Omental fat pad (tissue), 4 donors: Measurements from ENCODE around the gene FCRLA. TPM values are rescaled to one million over a fixed set of nuclear protein-coding genes. Genes with fewer than 3 reads are reported as not detected.
"Not testable (repeated sequence)": the region's sequence is repeated elsewhere in the genome, so short reads cannot be mapped to it uniquely, and the experiment has no call there.

Experiments
- ATAC-seq: fragments of 150-250 bp; one replicate; pipeline ENCODE4 v1.9.1; 2016; ENCODE audit warnings: mild to moderate bottlenecking, moderate library complexity; ENCODE audit not compliant: low FRiP score
- DNase-seq: peaks from one replicate; pipeline ENCODE4 v3.0.0-alpha.2; 2019; ENCODE audit warnings: low spot score
- total RNA-seq, 4 donors: library from RNA; depleted of rRNA; stranded (reverse); fragments of >200 nt; gene quantifications; one replicate each; pipeline ENCODE4 v1.1.0, GENCODE V29; 2016
- TF ChIP-seq, protein P1 (sequence below), 3 donors: fragments of 450-650 bp; IDR thresholded peaks; one replicate each; pipeline ENCODE4 v1.5.1; 2016 to 2017; ENCODE audit warnings: antibody characterized with exemption in 3 of 3, mild to moderate bottlenecking in 3 of 3, moderate library complexity in 2 of 3

Gene FCRLA
- total RNA-seq, 4 donors from 2014 or later, result 0.48 to 0.84 TPM; not detected in 2

DNA sequence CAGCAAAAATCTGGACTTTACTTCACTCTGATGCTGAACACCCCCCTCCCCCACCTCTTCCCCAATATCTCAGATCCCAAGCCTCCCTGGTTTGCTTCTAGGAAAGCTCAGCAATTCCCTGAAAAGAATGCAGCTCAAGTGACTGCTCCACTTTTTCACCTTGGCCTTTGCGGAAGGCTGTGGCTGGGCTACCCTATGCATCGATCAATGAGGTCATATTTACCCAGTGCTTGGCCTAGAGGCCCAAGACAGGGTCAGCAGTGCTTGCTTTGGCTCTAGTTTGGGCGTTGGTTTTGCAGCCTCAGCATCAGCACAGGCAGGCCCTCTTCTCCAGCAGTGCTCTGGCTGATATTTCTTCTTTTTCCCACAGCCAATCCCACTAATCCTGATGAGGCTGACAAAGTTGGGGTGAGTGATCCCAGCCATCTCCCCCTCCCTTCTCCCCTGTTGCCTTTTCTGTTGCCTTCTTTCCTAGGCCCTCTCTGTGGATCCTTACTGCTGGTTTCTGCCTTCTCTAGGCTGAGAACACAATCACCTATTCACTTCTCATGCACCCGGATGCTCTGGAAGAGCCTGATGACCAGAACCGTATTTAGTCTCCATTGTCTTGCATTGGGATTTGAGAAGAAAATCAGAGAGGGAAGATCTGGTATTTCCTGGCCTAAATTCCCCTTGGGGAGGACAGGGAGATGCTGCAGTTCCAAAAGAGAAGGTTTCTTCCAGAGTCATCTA is 29.9 kb upstream of the FCRLA start:
- DNase-seq (no peak), ATAC-seq (no peak)
- TF ChIP-seq, protein P1, sequence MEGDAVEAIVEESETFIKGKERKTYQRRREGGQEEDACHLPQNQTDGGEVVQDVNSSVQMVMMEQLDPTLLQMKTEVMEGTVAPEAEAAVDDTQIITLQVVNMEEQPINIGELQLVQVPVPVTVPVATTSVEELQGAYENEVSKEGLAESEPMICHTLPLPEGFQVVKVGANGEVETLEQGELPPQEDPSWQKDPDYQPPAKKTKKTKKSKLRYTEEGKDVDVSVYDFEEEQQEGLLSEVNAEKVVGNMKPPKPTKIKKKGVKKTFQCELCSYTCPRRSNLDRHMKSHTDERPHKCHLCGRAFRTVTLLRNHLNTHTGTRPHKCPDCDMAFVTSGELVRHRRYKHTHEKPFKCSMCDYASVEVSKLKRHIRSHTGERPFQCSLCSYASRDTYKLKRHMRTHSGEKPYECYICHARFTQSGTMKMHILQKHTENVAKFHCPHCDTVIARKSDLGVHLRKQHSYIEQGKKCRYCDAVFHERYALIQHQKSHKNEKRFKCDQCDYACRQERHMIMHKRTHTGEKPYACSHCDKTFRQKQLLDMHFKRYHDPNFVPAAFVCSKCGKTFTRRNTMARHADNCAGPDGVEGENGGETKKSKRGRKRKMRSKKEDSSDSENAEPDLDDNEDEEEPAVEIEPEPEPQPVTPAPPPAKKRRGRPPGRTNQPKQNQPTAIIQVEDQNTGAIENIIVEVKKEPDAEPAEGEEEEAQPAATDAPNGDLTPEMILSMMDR (IDR thresholded peaks at IDR 0.05), result no peak

DNA sequence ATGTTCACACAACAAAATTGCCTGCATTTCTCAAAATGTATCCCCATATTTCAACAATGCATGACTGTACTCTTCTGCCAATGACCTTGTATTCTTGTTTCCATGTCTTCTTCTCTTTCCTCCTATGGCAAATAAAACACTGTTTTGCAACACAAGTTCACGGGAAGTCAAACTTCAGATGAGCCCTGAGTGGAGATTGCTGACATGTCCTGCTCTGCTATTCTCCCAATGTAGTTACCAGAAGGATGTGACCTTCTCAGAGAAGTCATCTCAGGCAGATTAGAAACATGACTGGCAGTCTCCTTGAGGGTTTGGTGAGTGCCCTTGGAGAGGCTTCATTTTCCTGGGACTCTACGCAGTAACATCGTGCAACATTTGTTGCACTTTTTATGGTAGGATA is 28.5 kb upstream of the FCRLA start:
- TF ChIP-seq, protein P1 (IDR thresholded peaks at IDR 0.05), result no peak
- DNase-seq (no peak), ATAC-seq (no peak)

GRCh38 chr1:161681879-161682278 is 25.1 kb upstream of the FCRLA start:
- DNase-seq (no peak), ATAC-seq (no peak)
- TF ChIP-seq, protein P1 (IDR thresholded peaks at IDR 0.05), result no peak

- TF ChIP-seq, protein P1 (IDR thresholded peaks at IDR 0.05), result no peak
- DNase-seq (no peak), ATAC-seq (no peak)
Observed at GRCh38 chr1:161688946-161689345, 18.1 kb upstream of the FCRLA start.

- no peak for ATAC-seq
- TF ChIP-seq, protein P1 (IDR thresholded peaks at IDR 0.05), result no peak
- DNase-seq, result no peak
Observed at GRCh38 chr1:161691846-161692245, 15.2 kb upstream of the FCRLA start.

DNA sequence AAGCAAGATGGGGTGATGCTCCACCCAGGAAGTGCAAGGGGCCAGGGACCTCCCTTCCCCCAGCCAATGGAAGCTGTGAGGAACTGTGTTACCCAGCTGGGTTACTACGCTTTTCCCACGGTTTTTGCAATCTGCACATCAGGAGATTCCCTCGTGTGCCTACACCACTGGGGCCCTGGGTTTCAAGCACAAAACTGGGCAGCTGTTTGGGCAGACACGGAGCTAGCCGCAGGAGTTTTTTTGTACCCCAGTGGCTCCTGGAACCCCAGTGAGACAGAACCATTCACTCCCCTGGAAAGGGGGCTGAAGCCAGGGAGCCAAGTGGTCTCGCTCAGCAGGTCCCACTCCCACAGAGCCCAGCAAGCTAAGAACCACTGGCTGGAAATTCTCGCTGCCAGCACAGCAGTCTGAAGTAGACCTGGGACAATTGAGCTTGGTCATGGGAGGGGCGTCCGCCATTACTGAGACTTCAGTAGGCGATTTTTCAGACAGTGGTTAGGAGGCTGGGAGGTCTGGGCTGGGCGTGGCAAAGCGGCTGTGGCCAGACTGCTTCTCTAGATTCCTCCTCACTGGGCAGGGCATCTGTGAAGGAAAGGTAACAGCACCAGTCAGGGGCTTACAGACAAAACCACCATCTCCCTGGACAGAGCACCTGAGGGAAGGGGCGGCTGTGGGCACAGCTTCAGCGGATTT is 13.9 kb upstream of the FCRLA start:
- ATAC-seq, result not testable (repeated sequence)

GRCh38 chr1:161698302-161698701 is 8.7 kb upstream of the FCRLA start:
- DNase-seq, ATAC-seq: not testable (repeated sequence)

More for the DNA sequence above, 13.9 kb upstream of the FCRLA start:
- not testable (repeated sequence) for DNase-seq

GRCh38 chr1:161702250-161702649 is 4.8 kb upstream of the FCRLA start:
- DNase-seq (no peak), ATAC-seq (no peak)
- TF ChIP-seq, protein P1 (IDR thresholded peaks at IDR 0.05), result no peak
